Measurements from ENCODE around the gene GIMAP1.
"Not testable (repeated sequence)": the region's sequence is repeated elsewhere in the genome, so short reads cannot be mapped to it uniquely, and the experiment has no call there.

Gene GIMAP1

GRCh38 chr7:150716368-150716767 is at the start of gene GIMAP1:
TSS of gene GIMAP1 (plus strand) at chr7:150716613. CDS start at chr7:150719048, 2,435 bp downstream.
- peak; percentile 36 for DNase-seq (ENCODE audit: low read depth)

GRCh38 chr7:150668472-150668911 is 47.9 kb upstream of the GIMAP1 start:
- DNase-seq (ENCODE audit: low read depth): peak; percentile 49

GRCh38 chr7:150668977-150669376 is 47.4 kb upstream of the GIMAP1 start:
- no peak for DNase-seq (ENCODE audit: low read depth)

- not testable (repeated sequence) for DNase-seq (ENCODE audit: low read depth)
These were observed 44.4 kb upstream of the GIMAP1 start for GRCh38 chr7:150671798-150672585.

GRCh38 chr7:150675714-150676113 is 40.7 kb upstream of the GIMAP1 start:
- DNase-seq (ENCODE audit: low read depth): no peak

GRCh38 chr7:150676276-150676675 is 40.1 kb upstream of the GIMAP1 start:
- not testable (repeated sequence) for DNase-seq (ENCODE audit: low read depth)

GRCh38 chr7:150676854-150677253 is 39.6 kb upstream of the GIMAP1 start:
- DNase-seq (ENCODE audit: low read depth): not testable (repeated sequence)

GRCh38 chr7:150678601-150679000 is 37.8 kb upstream of the GIMAP1 start:
- DNase-seq (ENCODE audit: low read depth): not testable (repeated sequence)

- not testable (repeated sequence) for DNase-seq (ENCODE audit: low read depth)
These were observed 36.0 kb upstream of the GIMAP1 start for GRCh38 chr7:150680364-150680763.

GRCh38 chr7:150685219-150686029 is 31.0 kb upstream of the GIMAP1 start, which contains the start of gene GIMAP2:
TSS of gene GIMAP2 (plus strand) at chr7:150685706. CDS start at chr7:150687060, 1,354 bp downstream.
- no peak for DNase-seq (ENCODE audit: low read depth)

GRCh38 chr7:150686030-150686631 is 30.3 kb upstream of the GIMAP1 start:
- DNase-seq (ENCODE audit: low read depth): no peak

- DNase-seq (ENCODE audit: low read depth): no peak
These were observed 27.8 kb upstream of the GIMAP1 start for GRCh38 chr7:150688630-150689029.

- no peak for DNase-seq (ENCODE audit: low read depth)
These were observed 20.8 kb upstream of the GIMAP1 start for GRCh38 chr7:150695654-150696053.

- DNase-seq (ENCODE audit: low read depth): no peak
These were observed 13.2 kb upstream of the GIMAP1 start for GRCh38 chr7:150703209-150703608.

GRCh38 chr7:150715293-150715692 is 1.1 kb upstream of the GIMAP1 start:
- DNase-seq (ENCODE audit: low read depth): no peak

- no peak for DNase-seq (ENCODE audit: low read depth)
These were observed 675 bp upstream of the GIMAP1 start for GRCh38 chr7:150715738-150716137.

GRCh38 chr7:150716939-150717338 is 526 bp downstream of the GIMAP1 start:
- no peak for DNase-seq (ENCODE audit: low read depth)

- no peak for DNase-seq (ENCODE audit: low read depth)
These were observed 1.5 kb downstream of the GIMAP1 start for GRCh38 chr7:150717814-150718420.

- no peak for DNase-seq (ENCODE audit: low read depth)
These were observed 3.0 kb downstream of the GIMAP1 start for GRCh38 chr7:150719436-150719835.

GRCh38 chr7:150719960-150720891 is 3.8 kb downstream of the GIMAP1 start:
- DNase-seq (ENCODE audit: low read depth): no peak

- DNase-seq (ENCODE audit: low read depth): no peak
These were observed 5.6 kb downstream of the GIMAP1 start for GRCh38 chr7:150721970-150722373.

Data from activated T-helper 9 cell treated with anti-CD3 and anti-CD28 coated beads, Interleukin-2, amount 50 U/mL, for 16 hours (primary cell).